NT2/D1 (cell line): Measurements from ENCODE around the gene HORMAD2.

Source experiments
- DNase-seq: peaks from one replicate; pipeline ENCODE4 v3.0.0-alpha.2; 2011; ENCODE audit warnings: low read depth, low spot score
- H3K27me3 ChIP-seq: 2 replicates; pipeline ENCODE4 v1.6.0; 2011; ENCODE audit warnings: mild to moderate bottlenecking; ENCODE audit not compliant: insufficient read length, insufficient read depth
- H3K36me3 ChIP-seq: 2 replicates; pipeline ENCODE4 v1.6.1; 2011; ENCODE audit warnings: mild to moderate bottlenecking, low read length, mixed read lengths; ENCODE audit not compliant: insufficient read depth, insufficient read length
- H3K4me1 ChIP-seq: 2 replicates; pipeline ENCODE4 v1.5.1; 2011; ENCODE audit not compliant: insufficient read depth, insufficient read length
- H3K4me3 ChIP-seq: 2 replicates; pipeline ENCODE4 v1.5.1; 2011; ENCODE audit warnings: low read depth; ENCODE audit not compliant: insufficient read length
- H3K9ac ChIP-seq: 2 replicates; pipeline ENCODE4 v1.6.0; 2011; ENCODE audit warnings: low read depth; ENCODE audit not compliant: insufficient read length
- H3K9me3 ChIP-seq: 2 replicates; pipeline ENCODE4 v1.5.1; 2011; ENCODE audit warnings: mild to moderate bottlenecking, low read length; ENCODE audit not compliant: insufficient read depth
- SUZ12 ChIP-seq: IDR thresholded peaks from 2 replicates; pipeline ENCODE4 v1.6.1; 2011; ENCODE audit not compliant: insufficient read length, insufficient read depth; ENCODE audit errors: extremely low read depth
- YY1 ChIP-seq: IDR thresholded peaks from 2 replicates; pipeline ENCODE4 v1.6.1; 2011; ENCODE audit not compliant: insufficient read length, insufficient read depth
- ZNF274 ChIP-seq: IDR thresholded peaks from 2 replicates; pipeline ENCODE4 v1.6.1; 2011; ENCODE audit warnings: mild to moderate bottlenecking, low read depth, low read length

The HORMAD2 gene

GRCh38 chr22:30150212-30150611 is 69.9 kb downstream of the HORMAD2 start:
- TF ChIP-seq ZNF274 = no peak
- no peak for TF ChIP-seq SUZ12
- no peak for TF ChIP-seq YY1
- no peaks in the 10 kb centered on the region for H3K27me3 ChIP-seq

GRCh38 chr22:30158277-30158676 is 78.0 kb downstream of the HORMAD2 start:
- no peak overlapping the region for H3K4me3 ChIP-seq
- no peak for DNase-seq
- H3K36me3 ChIP-seq = no peaks in the 10 kb centered on the region
- no peak overlapping the region for H3K9ac ChIP-seq
- no peaks in the 10 kb centered on the region for H3K4me1 ChIP-seq
- no peak for TF ChIP-seq YY1
- no peak for TF ChIP-seq ZNF274
- no peak for TF ChIP-seq SUZ12
- no peaks in the 10 kb centered on the region for H3K9me3 ChIP-seq
- no peaks in the 10 kb centered on the region for H3K27me3 ChIP-seq

More at GRCh38 chr22:30150212-30150611, 69.9 kb downstream of the HORMAD2 start:
- no peaks in the 10 kb centered on the region for H3K36me3 ChIP-seq
- H3K4me1 ChIP-seq = no peaks in the 10 kb centered on the region
- no peak for DNase-seq
- H3K9ac ChIP-seq = no peak overlapping the region
- no peaks in the 10 kb centered on the region for H3K9me3 ChIP-seq
- no peak overlapping the region for H3K4me3 ChIP-seq

- H3K4me1 ChIP-seq = no peaks in the 10 kb centered on the region
- TF ChIP-seq ZNF274 (no peak), SUZ12 (no peak), YY1 (no peak)
- no peak for DNase-seq
Observed at GRCh38 chr22:30158744-30159500, 78.7 kb downstream of the HORMAD2 start.

GRCh38 chr22:30159561-30160353 is 79.5 kb downstream of the HORMAD2 start:
- Histone ChIP-seq H3K27me3 (no peaks in the 10 kb centered on the region), H3K9me3 (no peaks in the 10 kb centered on the region), H3K4me1 (no peaks in the 10 kb centered on the region), H3K4me3 (no peak overlapping the region), H3K36me3 (no peaks in the 10 kb centered on the region), H3K9ac (no peak overlapping the region)
- TF ChIP-seq YY1 (no peak), ZNF274 (no peak), SUZ12 (no peak)
- DNase-seq = no peak

More at GRCh38 chr22:30158744-30159500, 78.7 kb downstream of the HORMAD2 start:
- H3K4me3 ChIP-seq = no peak overlapping the region
- H3K36me3 ChIP-seq = no peaks in the 10 kb centered on the region
- no peaks in the 10 kb centered on the region for H3K9me3 ChIP-seq
- H3K9ac ChIP-seq = no peak overlapping the region
- H3K27me3 ChIP-seq = no peaks in the 10 kb centered on the region

GRCh38 chr22:30161051-30161469 is 80.8 kb downstream of the HORMAD2 start:
- no peak for TF ChIP-seq YY1
- no peak for TF ChIP-seq ZNF274
- TF ChIP-seq SUZ12 = no peak
- Histone ChIP-seq H3K9ac (no peak overlapping the region), H3K36me3 (no peaks in the 10 kb centered on the region), H3K27me3 (no peaks in the 10 kb centered on the region), H3K4me3 (no peak overlapping the region), H3K9me3 (no peaks in the 10 kb centered on the region), H3K4me1 (no peaks in the 10 kb centered on the region)
- DNase-seq = no peak

GRCh38 chr22:30167296-30167695 is 87.0 kb downstream of the HORMAD2 start:
- Histone ChIP-seq H3K4me3 (no peak overlapping the region), H3K36me3 (no peaks in the 10 kb centered on the region), H3K27me3 (peaks cover 5% of the 10 kb centered on the region), H3K9ac (no peak overlapping the region), H3K4me1 (no peaks in the 10 kb centered on the region), H3K9me3 (no peaks in the 10 kb centered on the region)
- TF ChIP-seq ZNF274 (no peak), SUZ12 (no peak), YY1 (no peak)
- DNase-seq = no peak

- Histone ChIP-seq H3K4me1 (no peaks in the 10 kb centered on the region), H3K9me3 (no peaks in the 10 kb centered on the region), H3K9ac (no peak overlapping the region), H3K36me3 (no peaks in the 10 kb centered on the region), H3K27me3 (peaks cover 5% of the 10 kb centered on the region), H3K4me3 (no peak overlapping the region)
- no peak for DNase-seq
- TF ChIP-seq YY1 = no peak
- TF ChIP-seq SUZ12 = no peak
- TF ChIP-seq ZNF274 = no peak
Observed at GRCh38 chr22:30167734-30168133, 87.5 kb downstream of the HORMAD2 start.
